HepG2 (cell line): Measurements from ENCODE around the gene AP1G1. TPM values are rescaled to one million over a fixed set of nuclear protein-coding genes. Genes with fewer than 3 reads are reported as not detected.
A peak's percentile ranks its signal among the peaks of the same experiment; 100 is the strongest.

Source experiments
- FOXP4 ChIP-seq: sonication (generic); formaldehyde crosslinking; IDR thresholded peaks from 2 replicates; pipeline ENCODE4 v1.4.0; 2020; ENCODE audit warnings: missing genetic modification reagents
- HMGXB4 ChIP-seq, 2 experiments: sonication (generic) in 1 of 2; formaldehyde crosslinking in 1 of 2; IDR thresholded peaks; 2 replicates each; pipeline versions ENCODE4 v1.4.0 to v1.6.1; 2018 to 2020; ENCODE audit warnings: missing genetic modification reagents in 2 of 2, borderline replicate concordance in 1 of 2, low read depth in 1 of 2, mild to moderate bottlenecking in 1 of 2, missing biosample characterization in 1 of 2
- MAZ ChIP-seq, 2 experiments: sonication (generic) in 1 of 2; formaldehyde crosslinking in 1 of 2; IDR thresholded peaks; 2 replicates each; pipeline versions ENCODE4 v1.5.0 to v1.6.1; 2012 to 2020; ENCODE audit warnings: low read depth in 2 of 2, mild to moderate bottlenecking in 2 of 2, borderline replicate concordance in 1 of 2, improper control_type of control experiment in 1 of 2, low read length in 1 of 2, missing genetic modification reagents in 1 of 2, moderate library complexity in 1 of 2
- PLSCR1 ChIP-seq: sonication (generic); formaldehyde crosslinking; IDR thresholded peaks from 2 replicates; pipeline ENCODE4 v1.5.0; 2020; ENCODE audit warnings: missing genetic modification reagents, mild to moderate bottlenecking, borderline replicate concordance
- SATB2 ChIP-seq: sonication (generic); formaldehyde crosslinking; IDR thresholded peaks from 2 replicates; pipeline ENCODE4 v1.5.0; 2020; ENCODE audit warnings: missing genetic modification reagents
- SIX4 ChIP-seq: sonication (generic); formaldehyde crosslinking; IDR thresholded peaks from 2 replicates; pipeline ENCODE4 v1.4.0; 2020; ENCODE audit warnings: missing genetic modification reagents
- SNAPC4 ChIP-seq: sonication (generic); formaldehyde crosslinking; IDR thresholded peaks from 2 replicates; pipeline ENCODE4 v1.4.0; 2020; ENCODE audit warnings: mild to moderate bottlenecking, missing genetic modification reagents
- UBTF ChIP-seq: sonication (generic); formaldehyde crosslinking; IDR thresholded peaks from 2 replicates; pipeline ENCODE4 v1.4.0; 2020; ENCODE audit warnings: mild to moderate bottlenecking, missing genetic modification reagents
- ZNF18 ChIP-seq: sonication (generic); formaldehyde crosslinking; IDR thresholded peaks from 2 replicates; pipeline ENCODE4 v1.8.0; 2022; ENCODE audit warnings: mild to moderate bottlenecking, missing genetic modification reagents; ENCODE audit not compliant: insufficient replicate concordance
- ZNF326 ChIP-seq: sonication (generic); formaldehyde crosslinking; IDR thresholded peaks from 2 replicates; pipeline ENCODE4 v1.4.0; 2020; ENCODE audit warnings: missing genetic modification reagents, borderline replicate concordance
- ZNF34 ChIP-seq: sonication (generic); formaldehyde crosslinking; IDR thresholded peaks from 2 replicates; pipeline ENCODE4 v1.4.0; 2020; ENCODE audit warnings: mild to moderate bottlenecking, missing genetic modification reagents, borderline replicate concordance
- polyA plus RNA-seq, 8 experiments: library from polyadenylated mRNA; depleted of rRNA in 3 of 8; stranded (reverse) in 7 of 8; unstranded in 1 of 8; fragments of >200 nt; fragmentation: Illumina TruSeq in 4 of 8; extraction: Trizol in 4 of 8; gene quantifications; 2 replicates each; pipeline versions ENCODE4 v1.2.1 to v1.2.3, GENCODE V29; 2011 to 2016; ENCODE audit warnings: low read depth in 4 of 8, missing spikeins in 1 of 8, mixed read lengths in 1 of 8; ENCODE audit not compliant: insufficient read depth in 1 of 8
- total RNA-seq, 5 experiments: library from RNA; depleted of rRNA; stranded (reverse); fragments of >200 nt; fragmentation: Illumina TruSeq; extraction: Trizol; gene quantifications; 2 replicates each; pipeline ENCODE4 v1.2.3, GENCODE V29; 2016; ENCODE audit warnings: low read depth in 1 of 5

Gene AP1G1
- total and polyA plus RNA-seq, 2 of the 13 experiments (the other 11 are each of a cell fraction or from before 2014, with no cell fraction given): 62.2 to 66.2 TPM

GRCh38 chr16:71808593-71809459 is at the start of gene AP1G1 (continued):
- TF ChIP-seq ZNF18 (CRISPR knock-in tag) (no peak), ZNF326 (CRISPR knock-in tag) (no peak), SATB2 (CRISPR knock-in tag) (peak; percentile 63; the same call in 1 of the 2 replicates), HMGXB4 (CRISPR knock-in tag; IDR thresholded peaks at IDR 0.05; ENCODE audit: borderline replicate concordance in 1 of 2, low read depth in 1 of 2) (peak; percentile 94 to 95), SNAPC4 (CRISPR knock-in tag) (peak; percentile 56; the same call in 1 of the 2 replicates), UBTF (CRISPR knock-in tag) (peak; percentile 88), FOXP4 (CRISPR knock-in tag) (peak; percentile 70), ZNF34 (CRISPR knock-in tag) (no peak), SIX4 (CRISPR knock-in tag) (0 out of 2 replicates have a peak, but pooled peaks have one; percentile 11), PLSCR1 (peak; percentile 53; the same call in 1 of the 2 replicates), MAZ (IDR thresholded peaks at IDR 0.05; ENCODE audit: borderline replicate concordance, low read depth, low read length) (peak; percentile 74; the same call in 1 of the 2 replicates), MAZ (CRISPR knock-in tag; IDR thresholded peaks at IDR 0.05; ENCODE audit: low read depth) (peak; percentile 83)
